Measurements from ENCODE around the gene SLC38A7.
"Not testable (repeated sequence)": the region's sequence is repeated elsewhere in the genome, so short reads cannot be mapped to it uniquely, and the experiment has no call there.

SLC38A7 gene

GRCh38 chr16:58639836-58640235 lies 44.7 kb downstream of the SLC38A7 start:
- POLR2A ChIA-PET (ENCODE audit: low non-redundant PET): no interaction called here
- CTCF ChIA-PET: interaction anchor here (0.8 kb wide), 1 partner anchor 128 kb away, joined by 5 read pairs; no protein-coding TSS in a partner anchor

GRCh38 chr16:58639230-58639629 lies 45.3 kb downstream of the SLC38A7 start:
- no peak for DNase-seq (ENCODE audit: low spot score)
- POLR2A ChIA-PET (ENCODE audit: low non-redundant PET): no interaction called here
- peak overlapping the region; percentile 58 for H3K27ac ChIP-seq
- TF ChIP-seq CTCF (conservative IDR thresholded peaks at IDR 0.05; ENCODE audit: low read depth): no peak
- CTCF ChIA-PET: interaction anchor here (0.6 to 0.8 kb wide), 3 partner anchors 8 to 151 kb away, joined by 3 to 5 read pairs (median 5); no protein-coding TSS in a partner anchor

More at GRCh38 chr16:58639836-58640235, 44.7 kb downstream of the SLC38A7 start:
- TF ChIP-seq CTCF (conservative IDR thresholded peaks at IDR 0.05; ENCODE audit: low read depth): no peak
- DNase-seq (ENCODE audit: low spot score): no peak
- no peak overlapping the region for H3K27ac ChIP-seq

- H3K27ac ChIP-seq: peak overlapping the region; percentile 58
- ChIA-PET CTCF (interaction anchor here (0.6 to 1.0 kb wide), 8 partner anchors 7 to 340 kb away, joined by 3 to 7 read pairs (median 4); no protein-coding TSS in a partner anchor), POLR2A (ENCODE audit: low non-redundant PET) (no interaction called here)
- DNase-seq (ENCODE audit: low spot score): peak; percentile 81
- TF ChIP-seq CTCF (conservative IDR thresholded peaks at IDR 0.05; ENCODE audit: low read depth): peak; percentile 46
Observed at GRCh38 chr16:58638148-58639036, 46.2 kb downstream of the SLC38A7 start.

GRCh38 chr16:58637021-58637420 lies 47.5 kb downstream of the SLC38A7 start:
- POLR2A ChIA-PET (ENCODE audit: low non-redundant PET); H3K27ac ChIP-seq: not testable (repeated sequence)
- CTCF ChIA-PET: interaction anchor here (0.9 to 1.0 kb wide), 2 partner anchors 42 to 126 kb away, joined by 4 to 6 read pairs; no protein-coding TSS in a partner anchor

GRCh38 chr16:58636466-58636865 lies 48.1 kb downstream of the SLC38A7 start:
- CTCF ChIA-PET: no interaction called here
- no peak overlapping the region for H3K27ac ChIP-seq
- DNase-seq (ENCODE audit: low spot score): no peak
- no peak for TF ChIP-seq CTCF (conservative IDR thresholded peaks at IDR 0.05; ENCODE audit: low read depth)
- POLR2A ChIA-PET (ENCODE audit: low non-redundant PET): no interaction called here

More at GRCh38 chr16:58637021-58637420, 47.5 kb downstream of the SLC38A7 start:
- not testable (repeated sequence) for DNase-seq (ENCODE audit: low spot score)

GRCh38 chr16:58635502-58635901 lies 49.1 kb downstream of the SLC38A7 start:
- no peak for TF ChIP-seq CTCF (conservative IDR thresholded peaks at IDR 0.05; ENCODE audit: low read depth)
- no peak overlapping the region for H3K27ac ChIP-seq
- ChIA-PET POLR2A (ENCODE audit: low non-redundant PET) (no interaction called here), CTCF (interaction anchor here (0.6 kb wide), 1 partner anchor 307 kb away, joined by 3 read pairs; no protein-coding TSS in a partner anchor)
- no peak for DNase-seq (ENCODE audit: low spot score)
